Hepatocyte (in vitro differentiated cells): ENCODE results near the gene EXD3.

ENCODE experiments used
- CTCF ChIP-seq: fragments of 200-600 bp; sonication (generic); IDR thresholded peaks from 2 replicates; pipeline ENCODE4 v1.5.1; 2016; ENCODE audit warnings: antibody characterized with exemption, mild to moderate bottlenecking; ENCODE audit not compliant: poor library complexity
- EZH2 ChIP-seq: fragments of 200-600 bp; sonication (generic); IDR thresholded peaks from 2 replicates; pipeline ENCODE4 v1.6.1; 2016; ENCODE audit warnings: antibody characterized with exemption, mild to moderate bottlenecking, borderline replicate concordance

GRCh38 chr9:137278061-137278701, 144.8 kb downstream of the EXD3 start:
- TF ChIP-seq CTCF: no peak
- TF ChIP-seq EZH2: no peak
